ENCODE measurements around the gene PSMD12.
"Not testable (repeated sequence)": the region's sequence is repeated elsewhere in the genome, so short reads cannot be mapped to it uniquely, and the experiment has no call there.

Gene PSMD12

GRCh38 chr17:67353929-67354574 is 12.3 kb downstream of the PSMD12 start:
- DNase-seq = no peak

- DNase-seq = no peak
These were observed 13.2 kb downstream of the PSMD12 start for GRCh38 chr17:67353161-67353560.

DNA sequence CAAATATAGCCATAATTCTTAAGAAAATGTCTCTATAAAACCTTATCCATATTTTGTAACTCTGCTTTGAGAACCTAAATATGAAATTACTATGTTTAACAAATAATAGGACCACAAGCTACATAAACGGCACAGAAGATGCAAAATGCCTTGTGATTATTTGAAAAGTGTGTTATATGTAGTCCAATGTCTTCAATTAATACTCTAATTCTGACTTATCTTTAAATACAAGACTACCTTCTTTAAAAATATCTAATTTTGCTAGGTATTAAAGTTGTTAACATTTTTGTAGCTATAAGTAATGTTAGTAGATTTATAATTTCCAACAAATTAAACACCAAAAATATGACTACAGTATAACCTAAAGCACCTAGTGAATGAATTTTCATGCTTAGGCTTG is 17.0 kb downstream of the PSMD12 start:
- no peak for DNase-seq

GRCh38 chr17:67347826-67348225 is 18.6 kb downstream of the PSMD12 start:
- no peak for DNase-seq

DNA sequence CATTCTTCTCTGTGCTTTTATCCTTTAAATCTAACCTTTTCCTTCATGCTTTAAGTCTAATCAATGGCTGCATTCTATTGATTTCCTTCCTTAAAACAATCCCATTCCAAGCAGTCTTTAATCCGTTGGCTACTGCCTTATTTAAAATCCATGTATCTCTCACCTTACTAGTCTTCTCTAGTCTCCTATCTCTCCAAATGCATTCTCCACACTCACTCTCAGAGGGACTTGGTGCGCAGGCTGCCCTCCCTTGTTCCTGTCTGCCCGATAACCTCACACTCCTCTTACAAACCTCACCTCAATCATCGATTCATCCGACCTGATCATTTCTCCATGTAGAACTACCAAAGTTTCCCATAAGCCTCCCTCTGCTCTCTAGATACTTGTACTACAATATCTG is 23.1 kb downstream of the PSMD12 start:
- no peak for DNase-seq

GRCh38 chr17:67338353-67338752 is 28.0 kb downstream of the PSMD12 start:
- not testable (repeated sequence) for DNase-seq

- no peak for DNase-seq
These were observed 29.5 kb downstream of the PSMD12 start for GRCh38 chr17:67336859-67337258.

DNA sequence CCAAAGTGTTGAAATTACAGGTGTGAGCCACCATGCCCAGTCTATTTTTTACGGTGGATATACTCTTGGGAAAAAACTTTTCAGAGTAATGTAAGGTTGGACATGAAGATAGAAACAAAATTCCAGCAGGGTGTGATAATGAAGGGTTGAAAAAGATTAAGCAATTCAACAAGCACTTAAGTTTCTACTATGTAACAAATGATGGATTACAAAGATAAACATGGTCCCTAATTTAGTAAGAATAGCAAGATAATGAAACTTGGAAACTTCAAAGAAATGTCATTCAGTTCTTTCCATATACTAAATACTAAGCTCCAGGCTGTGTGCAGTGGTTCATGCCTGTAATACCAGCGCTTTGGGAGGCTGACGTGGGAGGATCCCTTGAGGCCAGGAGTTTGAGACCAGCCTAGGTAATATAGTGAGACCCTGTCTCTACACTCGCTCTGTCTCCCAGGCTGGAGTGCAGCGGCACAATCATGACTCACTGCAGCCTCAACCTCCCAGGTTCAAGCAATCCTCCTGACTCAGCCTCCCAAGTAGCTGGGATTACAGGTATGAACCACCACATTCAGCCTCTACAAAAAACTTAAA is 31.0 kb downstream of the PSMD12 start:
- no peak for DNase-seq

GRCh38 chr17:67332162-67332508 is 34.2 kb downstream of the PSMD12 start:
- DNase-seq = not testable (repeated sequence)

DNA sequence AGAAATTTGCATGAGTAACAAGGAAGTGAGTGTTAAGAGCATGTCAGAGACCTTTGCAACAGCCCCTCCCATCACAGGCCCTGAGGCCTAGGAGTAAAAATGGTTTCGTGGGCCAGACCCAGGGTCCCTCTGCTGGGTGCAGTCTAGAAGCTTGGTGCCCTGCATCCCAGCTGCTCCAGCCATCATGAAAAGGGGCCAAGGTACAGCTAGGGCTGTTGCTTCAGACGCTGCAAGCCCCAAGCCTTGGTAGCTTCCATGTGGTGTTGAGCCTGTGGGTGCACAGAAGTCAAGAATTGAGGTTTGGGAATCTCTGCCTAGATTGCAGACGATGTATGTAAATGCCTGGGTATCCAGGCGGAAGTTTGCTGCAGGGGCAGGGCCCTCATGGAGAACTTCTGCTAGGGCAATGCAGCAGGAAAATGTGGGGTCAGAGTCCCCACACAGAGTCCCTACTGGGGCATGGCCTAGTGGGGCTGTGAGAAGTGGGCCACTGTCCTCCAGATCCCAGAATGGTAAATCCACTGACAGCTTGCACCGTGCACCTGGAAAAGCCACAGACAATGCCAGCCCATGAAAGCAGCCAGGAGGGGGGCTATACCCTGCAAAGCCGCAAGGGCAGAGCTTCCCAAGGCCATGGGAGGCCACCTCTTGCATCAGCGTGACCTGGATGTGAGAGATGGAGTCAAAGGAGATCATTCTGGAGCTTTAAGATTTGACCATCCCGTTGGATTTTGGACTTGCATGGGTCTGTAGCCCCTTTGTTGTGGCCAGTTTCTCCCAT is 34.8 kb downstream of the PSMD12 start:
- DNase-seq = not testable (repeated sequence)

DNA sequence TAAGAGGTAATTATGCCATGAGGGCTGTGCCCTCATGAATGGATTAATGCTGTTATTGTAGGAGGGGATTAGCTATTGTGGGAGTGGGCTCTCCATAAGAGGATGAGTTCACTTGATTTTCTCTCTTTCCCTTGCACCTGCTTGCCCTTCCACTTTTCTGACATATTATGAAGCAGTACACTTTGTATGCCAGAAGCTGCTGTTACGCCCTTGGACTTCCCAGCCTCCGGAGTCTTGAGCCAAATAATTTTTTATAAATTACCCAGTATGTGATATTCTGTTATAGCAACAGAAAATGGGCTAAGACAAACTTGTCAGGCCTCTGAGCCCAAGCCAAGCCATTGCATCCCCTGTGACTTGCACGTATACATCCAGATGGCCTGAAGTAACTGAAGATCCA is 38.4 kb downstream of the PSMD12 start:
- DNase-seq = no peak

GRCh38 chr17:67326959-67327745 is 39.2 kb downstream of the PSMD12 start:
- not testable (repeated sequence) for DNase-seq

DNA sequence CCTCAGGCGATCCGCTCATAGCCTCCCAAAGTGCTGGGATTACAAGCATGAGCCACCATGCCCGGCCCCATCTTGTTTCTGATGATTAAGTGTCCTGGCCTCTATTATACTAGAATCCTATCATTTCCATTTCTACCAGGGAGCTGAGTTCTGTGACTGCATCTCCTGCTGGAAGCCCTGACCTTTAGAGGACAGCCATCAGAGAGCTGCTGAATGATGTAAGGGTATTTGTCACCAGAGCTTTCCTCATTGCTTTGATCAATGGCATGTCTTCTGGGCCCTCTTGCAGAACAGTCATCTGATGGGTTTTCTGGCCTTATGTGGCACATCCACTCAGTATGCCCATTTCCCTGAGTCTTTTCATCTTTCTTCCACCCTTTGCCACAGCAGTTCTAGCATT is 39.9 kb downstream of the PSMD12 start:
- DNase-seq = no peak

DNA sequence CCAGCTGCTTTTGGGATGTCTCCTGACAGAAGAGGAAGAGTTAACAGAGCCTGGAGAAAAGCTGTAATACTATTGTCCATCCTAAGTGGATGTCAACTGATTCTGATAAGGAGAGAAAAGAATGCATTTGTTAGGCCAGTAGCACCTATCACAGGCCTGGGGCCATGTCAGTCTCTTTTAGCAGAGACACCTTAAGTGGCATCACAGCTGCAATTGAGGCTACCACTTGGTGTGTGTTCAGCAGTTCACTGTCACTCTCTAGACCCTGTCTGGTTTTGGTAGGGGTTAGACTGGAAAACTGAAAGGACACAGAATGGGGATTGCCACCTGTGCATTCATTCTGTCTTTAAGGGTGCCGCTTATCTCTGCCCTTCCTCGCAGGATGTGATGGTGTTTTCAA is 42.0 kb downstream of the PSMD12 start:
- DNase-seq = no peak

- no peak for DNase-seq
These were observed 42.9 kb downstream of the PSMD12 start for GRCh38 chr17:67323445-67323844.

DNA sequence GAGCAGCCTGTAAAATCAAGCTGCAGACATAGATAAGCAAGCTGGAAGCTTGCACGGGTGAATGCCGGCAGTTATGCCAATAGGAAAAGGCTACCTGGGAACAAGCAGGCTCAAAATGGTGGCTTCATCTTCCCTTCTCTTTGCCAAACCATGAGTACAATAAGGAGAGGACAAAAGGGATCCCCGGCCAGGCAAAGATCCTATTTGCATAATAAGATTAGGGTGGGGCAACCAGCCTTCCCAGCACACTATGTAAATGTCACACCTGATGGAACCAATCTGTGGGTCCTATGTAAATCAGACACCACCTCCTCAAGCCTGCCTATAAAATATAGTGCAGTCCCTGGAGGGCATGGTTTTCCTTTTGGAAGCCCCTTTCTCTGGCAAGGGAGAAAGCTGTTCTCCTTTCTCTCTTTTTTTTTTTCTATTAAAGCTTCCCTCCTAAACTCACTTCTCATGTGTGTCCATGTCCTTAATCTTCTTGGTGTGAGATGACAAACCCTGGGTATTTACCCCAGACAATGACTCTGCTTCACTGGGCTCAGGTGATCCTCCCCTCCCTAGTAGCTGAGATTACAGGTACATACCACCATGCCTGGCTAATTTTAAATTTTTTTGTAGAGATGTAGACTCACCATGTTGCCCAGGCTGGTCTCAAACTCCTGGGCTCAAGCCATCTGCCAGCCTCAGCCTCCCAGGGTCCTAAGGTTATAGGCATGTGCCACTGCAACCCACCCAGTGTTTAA is 44.2 kb downstream of the PSMD12 start:
- DNase-seq = no peak

DNA sequence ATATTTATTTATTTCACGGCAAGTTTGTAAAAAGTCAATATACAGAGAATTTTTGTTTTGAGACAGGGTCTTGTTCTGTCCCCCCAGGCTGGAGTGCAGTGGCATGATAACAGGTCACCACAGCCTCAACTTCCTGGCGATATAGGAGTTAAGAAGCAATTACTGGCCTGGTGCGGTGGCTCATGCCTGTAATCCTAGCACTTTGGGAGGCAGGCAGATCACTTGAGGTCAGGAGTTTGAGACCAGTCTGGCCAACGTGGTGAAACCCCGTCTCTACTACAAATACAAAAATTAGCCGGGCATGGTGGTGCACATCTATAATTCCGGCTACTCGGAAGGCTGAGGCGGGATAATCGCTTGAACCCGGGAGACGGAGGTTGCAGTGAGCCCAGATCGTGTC is 44.9 kb downstream of the PSMD12 start:
- not testable (repeated sequence) for DNase-seq

DNA sequence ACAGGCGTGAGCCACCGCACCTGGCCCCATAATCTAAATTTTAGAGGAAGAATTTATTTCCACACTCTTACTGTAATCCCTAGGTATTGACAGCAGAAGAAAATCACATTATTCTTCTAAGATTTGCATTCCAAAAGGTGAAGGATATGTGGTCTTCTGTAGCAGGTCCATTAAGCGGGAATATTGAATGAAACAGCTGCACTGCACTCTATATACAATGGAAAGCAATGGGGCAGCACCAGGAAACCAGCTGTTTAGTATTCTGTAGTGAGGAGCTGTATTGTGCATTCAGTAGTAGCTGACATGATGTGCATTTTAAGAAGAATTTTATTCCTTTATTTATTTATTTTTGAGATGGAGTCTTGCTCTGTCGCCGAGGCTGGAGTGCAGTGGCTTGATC is 49.6 kb downstream of the PSMD12 start:
- DNase-seq = no peak

GRCh38 chr17:67315865-67316264 is 50.5 kb downstream of the PSMD12 start:
- DNase-seq = no peak

GRCh38 chr17:67312265-67312664 is 54.1 kb downstream of the PSMD12 start:
- DNase-seq = no peak

DNA sequence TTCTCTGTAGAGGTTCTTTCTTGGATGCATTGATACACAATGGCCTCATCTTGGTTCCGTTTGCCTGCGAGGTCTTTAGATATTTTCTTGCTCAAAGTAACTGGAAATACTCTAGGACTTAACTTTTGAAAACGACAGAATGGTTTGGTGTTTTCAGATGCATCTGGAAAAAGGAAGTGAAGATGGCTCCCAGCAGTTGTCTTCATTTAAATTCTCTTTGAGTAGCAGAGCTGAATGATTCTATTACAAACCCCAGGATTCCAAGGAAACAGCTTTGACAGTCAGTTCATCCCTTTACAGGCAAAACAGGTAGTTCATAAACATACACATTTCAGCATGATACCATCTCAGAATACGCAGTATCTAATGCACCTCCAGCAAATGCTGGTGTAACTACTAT is 54.8 kb downstream of the PSMD12 start:
- DNase-seq = no peak

- no peak for DNase-seq
These were observed 56.0 kb downstream of the PSMD12 start for GRCh38 chr17:67310406-67310805.
